HG03442 (cell line): ENCODE data around the gene FAM81A.
"Not testable (repeated sequence)": the region's sequence is repeated elsewhere in the genome, so short reads cannot be mapped to it uniquely, and the experiment has no call there.

Experiments
- ATAC-seq: cut with Tn5 transposase; IDR thresholded peaks from one replicate; pipeline ENCODE4 v1.9.1; 2021; ENCODE audit warnings: mild to moderate bottlenecking, moderate library complexity; ENCODE audit not compliant: unreplicated experiment

The FAM81A gene

GRCh38 chr15:59420986-59421618, 16.9 kb upstream of the FAM81A start:
- ATAC-seq: no peak

- ATAC-seq: no peak
Observed at GRCh38 chr15:59424616-59425015, 13.4 kb upstream of the FAM81A start.

DNA sequence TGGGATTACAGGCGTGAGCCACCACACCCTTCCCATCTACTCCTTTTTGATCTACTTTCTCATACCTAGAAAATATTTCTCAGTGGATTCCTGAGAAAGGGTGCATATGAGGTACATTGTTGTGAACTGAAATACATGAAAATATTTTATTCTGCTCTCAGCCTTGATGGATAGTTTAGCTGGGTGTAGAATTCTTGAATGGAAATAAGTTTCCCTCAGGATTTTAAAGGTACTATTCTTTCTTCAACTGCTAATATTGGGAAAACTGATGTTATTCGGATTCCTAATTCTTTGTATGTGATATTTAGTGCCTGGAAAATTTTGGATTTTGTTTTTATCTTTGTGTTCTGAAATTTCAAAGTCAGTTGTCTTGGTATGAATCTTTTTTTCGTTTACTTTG, 9.1 kb upstream of the FAM81A start:
- not testable (repeated sequence) for ATAC-seq

GRCh38 chr15:59432389-59432788, 5.6 kb upstream of the FAM81A start:
- ATAC-seq: no peak

- ATAC-seq: no peak
Observed at GRCh38 chr15:59434481-59434880, 3.5 kb upstream of the FAM81A start.

GRCh38 chr15:59436774-59437141, 1.2 kb upstream of the FAM81A start:
- ATAC-seq: no peak

- no peak for ATAC-seq
Observed at GRCh38 chr15:59437142-59437816, 707 bp upstream of the FAM81A start.

DNA sequence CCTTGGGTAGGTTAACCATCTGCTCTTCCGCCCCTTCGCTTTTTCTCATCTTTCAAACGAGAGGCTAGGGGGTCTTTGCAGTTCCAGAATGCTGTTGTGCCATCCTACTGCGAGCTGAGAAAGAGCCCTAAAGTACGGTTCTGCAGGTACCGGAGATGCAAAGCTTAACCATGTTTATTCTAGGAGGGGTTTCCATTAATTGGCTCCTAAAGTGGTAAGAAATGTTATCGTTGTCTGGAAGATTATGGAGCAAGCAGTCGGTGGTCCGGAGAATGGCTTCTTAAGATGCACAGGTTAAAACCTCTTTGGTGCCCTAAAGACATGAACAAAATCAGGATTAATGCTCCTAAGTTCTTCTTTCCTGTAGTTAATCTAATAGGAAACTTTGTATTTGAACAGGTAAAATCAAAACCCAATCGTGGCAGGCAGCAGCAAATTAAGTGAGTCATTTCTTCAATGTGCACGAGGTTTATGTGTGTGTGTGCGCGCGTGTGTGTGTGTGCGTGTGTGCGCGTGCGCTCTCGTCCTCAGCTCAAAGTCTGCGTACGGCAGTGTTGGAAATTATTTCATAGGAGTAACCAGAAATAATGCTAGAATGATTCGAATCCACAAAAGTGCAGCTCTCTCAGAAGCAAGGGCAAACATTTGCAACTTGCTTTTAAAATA, 772 bp downstream of the FAM81A start:
- no peak for ATAC-seq

DNA sequence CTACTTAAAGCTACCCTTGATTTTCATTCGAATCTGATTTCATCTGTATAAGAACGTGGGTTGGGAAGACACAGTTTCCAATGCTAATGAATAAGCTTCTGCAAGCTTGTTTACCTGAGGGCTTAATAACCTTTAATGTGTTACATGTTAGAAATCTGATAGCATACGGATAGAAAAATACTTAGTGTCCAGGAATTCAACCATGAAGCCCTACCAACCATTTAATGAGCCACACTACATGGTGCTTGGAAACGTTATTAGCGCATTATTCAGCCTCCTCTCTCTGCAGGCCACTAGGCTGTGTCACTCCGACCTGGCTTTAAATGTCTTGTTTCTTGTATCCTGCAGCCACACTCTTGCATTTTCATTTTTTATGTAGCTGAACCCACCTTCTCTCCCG, 1.6 kb downstream of the FAM81A start:
- no peak for ATAC-seq

DNA sequence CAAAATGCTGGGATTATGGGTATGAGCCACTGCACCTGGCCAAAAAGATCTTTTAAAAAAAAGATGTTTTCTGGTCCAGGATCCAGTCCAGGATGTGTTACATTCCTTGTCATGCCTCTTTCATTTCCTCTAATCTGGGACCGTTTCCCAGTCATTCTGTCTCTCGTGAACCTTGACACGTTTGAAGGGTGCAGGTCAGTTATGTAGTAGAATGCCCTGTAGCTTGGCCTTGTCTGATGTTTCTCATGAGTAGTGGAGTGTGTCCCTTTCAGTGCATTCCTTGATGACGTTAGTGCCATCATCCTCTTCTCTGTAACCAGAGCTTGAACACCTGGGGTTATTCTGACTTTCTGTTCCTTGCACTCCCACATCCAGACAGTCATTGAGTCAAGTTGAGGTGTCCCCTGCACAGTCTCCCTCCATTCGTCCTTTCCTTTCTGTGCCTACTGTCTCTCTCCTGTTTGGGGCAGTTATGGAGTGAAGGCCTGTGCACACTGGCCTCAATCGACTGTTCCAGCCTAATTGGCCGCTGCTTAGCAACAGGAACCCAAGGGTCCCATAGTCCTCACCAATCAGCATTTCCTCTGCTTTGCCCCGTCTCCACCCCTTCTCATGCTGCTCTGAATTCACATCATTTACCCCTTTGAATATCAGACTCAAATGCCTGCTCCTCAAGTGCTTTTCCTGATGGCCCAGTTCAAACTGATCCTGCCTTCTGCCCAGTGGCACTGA, 5.5 kb downstream of the FAM81A start:
- no peak for ATAC-seq

GRCh38 chr15:59444081-59444835, 6.3 kb downstream of the FAM81A start:
- ATAC-seq: no peak

GRCh38 chr15:59444980-59445545, 7.1 kb downstream of the FAM81A start:
- ATAC-seq: no peak

DNA sequence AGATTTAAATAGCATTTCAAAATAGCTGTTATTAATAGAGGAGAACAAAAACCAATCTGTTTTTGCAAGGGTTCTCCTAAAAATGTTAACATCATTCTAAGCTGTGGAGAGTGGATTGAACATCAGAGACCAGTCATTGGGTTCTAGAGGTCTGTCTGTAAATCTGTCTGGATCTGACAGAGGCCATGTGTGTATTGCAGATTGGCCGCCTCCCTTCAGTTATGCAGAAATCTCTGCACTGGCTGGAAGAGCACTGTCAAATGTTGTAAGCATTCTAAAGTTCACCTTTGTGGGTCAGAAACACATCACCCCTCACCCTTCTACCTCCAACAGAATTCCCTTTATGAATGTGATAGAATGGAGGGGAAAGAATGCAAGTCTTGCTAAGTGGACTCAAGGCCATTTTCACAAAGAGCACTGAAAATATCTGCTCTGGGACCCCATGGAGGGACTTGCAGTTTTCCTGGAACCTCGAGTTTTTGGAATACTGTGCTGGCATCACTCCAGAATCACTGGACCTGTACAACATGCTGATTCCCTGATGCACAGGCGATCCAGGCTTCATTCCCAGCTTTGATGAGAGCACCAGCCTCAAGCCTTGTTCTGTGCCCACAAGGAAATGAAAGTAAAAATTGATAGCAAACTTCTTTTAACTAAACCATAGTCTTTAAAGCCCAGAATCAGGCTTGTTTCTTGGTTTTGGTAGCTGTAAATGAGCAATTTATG, 8.4 kb downstream of the FAM81A start:
- no peak for ATAC-seq

GRCh38 chr15:59447367-59447766, 9.4 kb downstream of the FAM81A start:
- no peak for ATAC-seq

DNA sequence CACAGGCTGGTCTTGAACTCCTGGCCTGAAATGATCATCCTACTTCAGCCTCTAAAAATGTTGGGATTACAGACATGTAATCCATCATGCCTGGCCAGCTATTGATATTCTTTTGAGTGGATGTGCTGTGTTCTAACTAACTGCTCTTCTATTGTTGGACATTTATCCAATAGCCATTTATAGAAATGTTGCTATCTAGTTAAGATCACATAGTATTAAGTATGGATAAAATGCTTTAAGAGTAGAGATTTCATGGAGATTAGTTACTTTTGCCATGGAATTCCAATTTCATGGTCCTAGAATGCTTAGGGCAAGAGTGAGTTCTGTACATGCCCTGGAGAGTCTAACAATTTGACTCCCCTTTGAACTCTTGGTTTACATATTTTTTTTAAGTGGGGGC, 10.9 kb downstream of the FAM81A start:
- ATAC-seq: no peak

GRCh38 chr15:59453474-59454215, 15.7 kb downstream of the FAM81A start:
- ATAC-seq: no peak

GRCh38 chr15:59456114-59456513, 18.1 kb downstream of the FAM81A start:
- no peak for ATAC-seq

- ATAC-seq: no peak
Observed at GRCh38 chr15:59457103-59457502, 19.1 kb downstream of the FAM81A start.

- no peak for ATAC-seq
Observed at GRCh38 chr15:59461521-59461920, 23.5 kb downstream of the FAM81A start.
